B cell (primary cell): ENCODE data around the gene ARHGAP32. TPM values are rescaled to one million over a fixed set of nuclear protein-coding genes. Genes with fewer than 3 reads are reported as not detected.

Experiments used
- ATAC-seq: fragments of 200-7000 bp; cut with Tn5 transposase; one replicate; pipeline ENCODE4 v1.10.0; 2021; ENCODE audit warnings: low read depth, mild to moderate bottlenecking, moderate number of reproducible peaks, moderate library complexity
- CTCF ChIA-PET: fragments of 350-600 bp; sonication (Branson Sonifier 250); formaldehyde crosslinking; loops from one replicate; lab custom pipeline; 2021; ENCODE audit warnings: antibody characterized with exemption, inconsistent platforms; lab: Charles Lee
- POLR2A ChIA-PET: fragments of 350-600 bp; sonication (Branson Sonifier 250); formaldehyde crosslinking; loops from one replicate; lab custom pipeline; 2021; ENCODE audit warnings: antibody characterized with exemption; lab: Charles Lee
- DNase-seq: peaks from one replicate; pipeline ENCODE4 v3.0.0; 2013
- H2AFZ ChIP-seq: 2 replicates; pipeline ENCODE4 v1.6.1; 2012; ENCODE audit warnings: mild to moderate bottlenecking, low read depth, low read length; ENCODE audit not compliant: insufficient read depth, poor library complexity, severe bottlenecking
- H3K27ac ChIP-seq, 2 donors: 1 replicate in 1 of 2; 2 replicates in 1 of 2; pipeline ENCODE4 v1.5.1; 2012 to 2013; ENCODE audit warnings: low read length in 2 of 2, mild to moderate bottlenecking in 2 of 2, moderate library complexity in 1 of 2
- H3K27me3 ChIP-seq, 4 experiments: fragments of 200-600 bp in 1 of 4; sonication (generic) in 1 of 4; replicated peaks in 1 of 4; 1 replicate in 2 of 4; 2 replicates in 2 of 4; pipeline versions ENCODE4 v1.6.1 to v1.7.0; 2013 to 2016; ENCODE audit warnings: low read length in 3 of 4, mild to moderate bottlenecking in 2 of 4, mixed read lengths in 1 of 4, moderate library complexity in 1 of 4; ENCODE audit not compliant: insufficient read depth in 4 of 4, control insufficient read depth in 3 of 4; ENCODE audit errors: control extremely low read depth in 1 of 4
- H3K36me3 ChIP-seq, 2 experiments: replicated peaks in 1 of 2; 1 replicate in 1 of 2; 2 replicates in 1 of 2; pipeline versions ENCODE4 v1.6.1 to v1.7.1; 2013; ENCODE audit warnings: low read length in 1 of 2; ENCODE audit not compliant: insufficient read depth in 2 of 2, control insufficient read depth in 1 of 2; ENCODE audit errors: control extremely low read depth in 1 of 2, extremely low read depth in 1 of 2
- H3K4me1 ChIP-seq, 2 donors: fragments of 200-600 bp in 1 of 2; sonication (generic) in 1 of 2; 1 replicate in 1 of 2; 2 replicates in 1 of 2; pipeline versions ENCODE4 v1.5.1 to v1.6.1; 2013 to 2017; ENCODE audit warnings: low read length in 2 of 2; ENCODE audit not compliant: control insufficient read depth in 2 of 2, insufficient read depth in 2 of 2
- H3K4me2 ChIP-seq: replicated peaks from 2 replicates; pipeline ENCODE3; 2012; ENCODE audit warnings: mild to moderate bottlenecking, low read depth, low read length; ENCODE audit not compliant: poor library complexity, severe bottlenecking
- H3K4me3 ChIP-seq, 5 experiments: fragments of 200-600 bp in 1 of 5; sonication (generic) in 1 of 5; 1 replicate in 3 of 5; 2 replicates in 2 of 5; pipeline versions ENCODE4 v1.5.1 to v1.7.0; 2011 to 2016; ENCODE audit warnings: low read length in 4 of 5, mild to moderate bottlenecking in 4 of 5, low read depth in 2 of 5, control low read depth in 1 of 5, moderate library complexity in 1 of 5; ENCODE audit not compliant: insufficient read depth in 1 of 5; ENCODE audit errors: control extremely low read depth in 1 of 5, extremely low read depth in 1 of 5
- H3K79me2 ChIP-seq: fragments of 200-600 bp; sonication (generic); one replicate; pipeline ENCODE4 v1.6.0; 2016; ENCODE audit warnings: low read length; ENCODE audit not compliant: control insufficient read depth, insufficient read depth
- H3K9ac ChIP-seq: fragments of 200-600 bp; sonication (generic); 2 replicates; pipeline ENCODE4 v1.6.1; 2017; ENCODE audit warnings: mild to moderate bottlenecking, low read length, moderate library complexity
- H3K9me3 ChIP-seq, 3 donors: one replicate each; pipeline versions ENCODE4 v1.6.1 to v1.7.1; 2013; ENCODE audit warnings: low read length in 2 of 3; ENCODE audit not compliant: control insufficient read depth in 2 of 3, insufficient read depth in 1 of 3; ENCODE audit errors: control extremely low read depth in 1 of 3
- H4K20me1 ChIP-seq: 2 replicates; pipeline ENCODE4 v1.6.0; 2012; ENCODE audit warnings: mild to moderate bottlenecking, low read length; ENCODE audit not compliant: insufficient read depth, control insufficient read depth, poor library complexity, severe bottlenecking
- H3K27ac Mint-ChIP-seq: one replicate; pipeline ENCODE4 v1.8.0; 2021; ENCODE audit warnings: mixed read lengths
- H3K27me3 Mint-ChIP-seq: one replicate; pipeline ENCODE4 v1.8.0; 2021; ENCODE audit warnings: mixed read lengths
- H3K4me1 Mint-ChIP-seq: one replicate; pipeline ENCODE4 v1.8.0; 2021; ENCODE audit warnings: mixed read lengths
- H3K4me3 Mint-ChIP-seq: one replicate; pipeline ENCODE4 v1.8.0; 2021; ENCODE audit warnings: mixed read lengths
- H3K9me3 Mint-ChIP-seq: one replicate; pipeline ENCODE4 v1.8.0; 2022; ENCODE audit warnings: mixed read lengths; ENCODE audit not compliant: insufficient read depth
- CTCF ChIP-seq: fragments of 200-600 bp; IDR thresholded peaks from one replicate; pipeline ENCODE4 v1.8.0; 2022; ENCODE audit warnings: antibody characterized with exemption, mild to moderate bottlenecking
- EZH2 ChIP-seq: IDR thresholded peaks from 2 replicates; pipeline ENCODE4 v1.6.1; 2012; ENCODE audit warnings: borderline replicate concordance, low read depth, mild to moderate bottlenecking, moderate library complexity, low read length; ENCODE audit not compliant: insufficient read depth, poor library complexity, severe bottlenecking
- WGBS: methylation state at CpG from one replicate; pipeline ENCODE4 v1.1.5; 2013; ENCODE audit warnings: missing lambda C conversion rate; ENCODE audit not compliant: insufficient coverage; 5-methylcytosine and 5-hydroxymethylcytosine counted together
- intact Hi-C: fragments of 100-400 bp; cut with micrococcal nuclease; formaldehyde crosslinking; loops from one replicate; pipeline ENCODE4 v1.10.0; 2022
- polyA plus RNA-seq: library from polyadenylated mRNA; depleted of rRNA; stranded (reverse); fragments of >200 nt; gene quantifications from 2 replicates; pipeline ENCODE4 v1.2.3, GENCODE V29; 2012
- total RNA-seq, 2 donors: library from RNA; stranded (reverse); fragments of 120-200 nt in 1 of 2; gene quantifications; 1 replicate in 1 of 2; 2 replicates in 1 of 2; pipeline versions ENCODE4 v1.2.3 to v1.2.4, GENCODE V29; 2013 to 2022

The ARHGAP32 gene
- total and polyA plus RNA-seq, 2 donors (not counting 1 experiment from before 2014, with no cell fraction given) = 4.4 to 10.6 TPM

- no peaks in the 10 kb centered on the region for H3K27me3 ChIP-seq
- ATAC-seq (no peak), DNase-seq (no peak)
- no peaks in the 10 kb centered on the region for H3K36me3 ChIP-seq
- Mint-ChIP-seq H3K27me3 (no peaks in the 10 kb centered on the region), H3K4me3 (no peak overlapping the region), H3K27ac (no peak overlapping the region), H3K9me3 (peaks cover 2% of the 10 kb centered on the region), H3K4me1 (no peaks in the 10 kb centered on the region)
- TF ChIP-seq EZH2 (no peak), CTCF (no peak)
- WGBS = no CpG with 5 or more reads among the region's 2 CpGs
- POLR2A ChIA-PET = no interaction called here
- H3K4me2 ChIP-seq = no peak overlapping the region
- CTCF ChIA-PET = no interaction called here
- H3K4me3 ChIP-seq = no peak overlapping the region
- H3K79me2 ChIP-seq = no peaks in the 10 kb centered on the region
- H3K9me3 ChIP-seq = peaks cover 0 to 2% (median 2%) of the 10 kb centered on the region in 3 donors
- H2AFZ ChIP-seq = no peak overlapping the region
- H3K9ac ChIP-seq = no peak overlapping the region
- no peak overlapping the region for H3K27ac ChIP-seq
- intact Hi-C loops = no loop called here
- H3K4me1 ChIP-seq = no peaks in the 10 kb centered on the region
- no peaks in the 10 kb centered on the region for H4K20me1 ChIP-seq
These were observed 98.8 kb downstream of the ARHGAP32 start for GRCh38 chr11:129093283-129093682.

- Mint-ChIP-seq H3K4me3 (no peak overlapping the region), H3K27me3 (no peaks in the 10 kb centered on the region), H3K9me3 (no peaks in the 10 kb centered on the region), H3K27ac (no peak overlapping the region), H3K4me1 (no peaks in the 10 kb centered on the region)
- TF ChIP-seq EZH2 = no peak
- TF ChIP-seq CTCF = no peak
- H3K79me2 ChIP-seq = no peaks in the 10 kb centered on the region
- no peak overlapping the region for H3K4me2 ChIP-seq
- no peak overlapping the region for H3K4me3 ChIP-seq
- ATAC-seq (no peak), DNase-seq (no peak)
- no peak overlapping the region for H3K27ac ChIP-seq
- H3K4me1 ChIP-seq = no peaks in the 10 kb centered on the region
- ChIA-PET CTCF (no interaction called here), POLR2A (no interaction called here)
- H4K20me1 ChIP-seq = no peaks in the 10 kb centered on the region
- no CpG with 5 or more reads among the region's 1 CpG for WGBS
- intact Hi-C loops = no loop called here
- H3K36me3 ChIP-seq = peaks cover 0 to 4% of the 10 kb centered on the region in 2 experiments
- H3K27me3 ChIP-seq = no peaks in the 10 kb centered on the region
- peaks cover 0 to 6% (median 0%) of the 10 kb centered on the region in 3 donors for H3K9me3 ChIP-seq
- H3K9ac ChIP-seq = no peak overlapping the region
- no peak overlapping the region for H2AFZ ChIP-seq
These were observed 102.1 kb downstream of the ARHGAP32 start for GRCh38 chr11:129090056-129090455.
